Fibroblast of villous mesenchyme (primary cell): ENCODE measurements around the gene PROSER1. TPM values are rescaled to one million over a fixed set of nuclear protein-coding genes. Genes with fewer than 3 reads are reported as not detected.

ENCODE experiments used
- DNase-seq: peaks from one replicate; pipeline ENCODE4 v3.0.0-alpha.2; 2010; ENCODE audit warnings: low read depth
- H3K4me3 ChIP-seq: 2 replicates; pipeline ENCODE4 v1.5.1; 2011; ENCODE audit warnings: low read depth, mild to moderate bottlenecking, low read length
- CTCF ChIP-seq: IDR thresholded peaks from 2 replicates; pipeline ENCODE4 v1.5.1; 2012; ENCODE audit warnings: low read depth, mild to moderate bottlenecking, low read length; ENCODE audit not compliant: insufficient read depth
- total RNA-seq: library from RNA; depleted of rRNA; stranded (reverse); fragments of >200 nt; gene quantifications from 2 replicates; pipeline ENCODE4 v1.2.3, GENCODE V29; 2012

The PROSER1 gene
- total RNA-seq, 1 donor, result 12.5 TPM

DNA sequence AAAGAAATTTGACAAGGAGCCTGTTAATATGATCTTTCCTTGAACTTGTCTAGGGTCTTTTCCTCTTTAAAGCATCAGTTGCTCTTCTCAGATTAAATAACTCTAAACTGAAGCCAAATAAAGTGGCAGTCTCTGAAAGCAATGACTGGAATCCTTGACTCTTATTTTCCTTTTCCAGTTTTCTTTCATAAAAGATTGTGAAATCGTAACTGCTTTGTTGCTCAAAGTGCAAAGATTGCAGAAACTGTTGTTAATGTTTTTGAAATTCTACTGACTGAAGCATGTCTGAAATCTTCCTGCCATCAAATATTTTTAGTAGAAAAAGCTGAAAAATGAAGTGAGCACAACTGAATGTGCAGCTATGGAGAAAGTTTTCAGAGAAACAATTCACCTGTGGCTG, 2.3 kb upstream of the PROSER1 start:
- peak overlapping the region; percentile 7 for H3K4me3 ChIP-seq
- no peak for TF ChIP-seq CTCF
- peak; percentile 37 for DNase-seq

DNA sequence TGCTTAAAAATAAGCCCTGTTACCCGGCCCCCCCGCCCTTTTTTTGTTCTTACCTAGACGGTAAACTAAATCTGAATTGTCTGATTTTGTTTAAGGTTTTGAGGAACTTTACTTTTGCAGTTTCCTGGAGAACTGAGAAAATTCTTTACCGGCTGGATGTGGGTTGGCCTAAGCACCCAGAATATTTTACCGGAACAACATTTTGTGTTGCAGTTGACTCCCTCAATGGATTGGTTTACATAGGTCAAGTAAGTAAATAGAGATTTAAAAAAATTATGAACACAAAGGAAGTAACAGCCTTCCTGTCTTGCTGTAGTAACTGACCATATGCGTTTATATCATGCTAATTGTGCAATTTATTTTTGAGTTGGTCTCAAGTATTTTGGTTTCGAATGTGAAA, 1.2 kb upstream of the PROSER1 start:
- TF ChIP-seq CTCF, result no peak
- DNase-seq, result peak; percentile 10
- H3K4me3 ChIP-seq, result peak overlapping the region; percentile 95

DNA sequence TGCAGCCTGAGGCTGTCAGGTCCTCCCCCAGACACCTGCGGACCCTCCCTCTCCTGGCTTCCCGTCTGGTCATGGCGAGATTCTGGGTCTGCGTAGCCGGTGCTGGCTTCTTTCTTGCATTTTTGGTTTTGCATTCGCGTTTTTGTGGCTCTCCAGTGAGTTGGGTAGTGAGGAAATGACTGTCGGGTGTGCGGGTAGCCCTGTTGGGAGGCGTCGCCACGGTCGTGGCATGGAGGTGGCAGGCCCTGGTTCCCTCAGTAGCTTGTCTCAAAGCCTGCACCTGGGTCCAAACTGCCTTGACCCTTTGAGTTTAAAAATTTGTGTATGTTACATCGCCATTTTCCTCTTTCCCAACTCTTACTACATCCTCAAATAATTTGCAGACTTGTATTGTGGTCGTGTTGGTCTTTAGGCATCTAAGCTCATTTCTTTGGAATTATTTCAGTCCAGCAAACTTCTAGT, 711 bp upstream of the PROSER1 start:
- TF ChIP-seq CTCF, result no peak
- DNase-seq, result peak; percentile 32
- H3K4me3 ChIP-seq, result peak overlapping the region; percentile 95

DNA sequence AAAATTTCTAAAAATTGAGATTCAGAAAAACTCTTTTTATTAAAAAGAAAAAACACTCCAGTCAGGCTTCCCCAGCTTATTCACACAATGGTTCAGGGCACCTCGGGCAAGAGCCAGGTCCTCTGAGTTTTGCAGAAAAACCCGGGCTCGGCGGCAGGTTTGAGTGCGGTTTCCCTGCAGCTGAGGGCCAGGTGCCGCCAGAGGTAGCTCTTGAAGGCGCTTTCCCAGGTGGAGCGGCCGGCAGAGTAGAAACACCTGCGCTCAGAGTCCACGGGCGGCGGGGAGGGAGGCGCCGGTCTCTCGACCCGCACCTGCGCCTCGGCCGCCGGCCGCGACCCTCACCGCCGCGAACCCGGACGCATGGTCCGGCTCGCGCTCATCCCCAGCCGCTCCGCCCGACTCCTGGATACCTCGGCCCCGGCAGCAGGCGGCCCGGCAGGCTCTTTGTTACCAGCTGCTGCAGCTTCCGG, 444 bp downstream of the PROSER1 start:
- TF ChIP-seq CTCF, result no peak
- peak; percentile 10 for DNase-seq
- H3K4me3 ChIP-seq, result peak overlapping the region; percentile 95

GRCh38 chr13:39036212-39036611, 1.7 kb downstream of the PROSER1 start:
- H3K4me3 ChIP-seq, result peak overlapping the region; percentile 95
- DNase-seq, result peak; percentile 37
- TF ChIP-seq CTCF, result no peak

- no peak for TF ChIP-seq CTCF
- peak overlapping the region; percentile 95 for H3K4me3 ChIP-seq
- peak; percentile 24 for DNase-seq
Measured at GRCh38 chr13:39035799-39036198, 2.1 kb downstream of the PROSER1 start.

DNA sequence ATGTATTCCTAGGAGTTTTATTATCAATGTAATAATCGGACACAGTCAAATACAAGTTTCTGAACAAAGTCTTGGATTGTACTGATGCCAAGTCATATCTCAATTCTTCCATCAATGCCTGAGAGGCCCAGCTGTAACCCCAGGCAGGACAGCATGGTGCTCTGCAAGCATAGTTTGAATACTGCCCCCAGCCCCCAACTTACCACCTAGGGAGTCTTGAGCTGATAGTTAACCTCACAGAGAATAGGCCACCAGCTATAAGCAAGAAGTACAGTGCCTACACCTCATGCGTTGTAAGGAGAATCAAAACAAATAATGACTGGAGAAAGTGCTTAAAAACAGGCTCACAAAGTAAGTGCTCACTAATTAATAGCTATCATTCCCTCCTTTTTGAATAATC, 2.7 kb downstream of the PROSER1 start:
- H3K4me3 ChIP-seq, result peak overlapping the region; percentile 95
- no peak for TF ChIP-seq CTCF
- DNase-seq, result no peak
